Placental epithelial cell (primary cell): Measurements from ENCODE around the gene TRAK1. TPM values are rescaled to one million over a fixed set of nuclear protein-coding genes. Genes with fewer than 3 reads are reported as not detected.

Experiments
- small RNA-seq: library from RNA; depleted of rRNA; stranded (forward); fragments of <200 nt; gene quantifications from one replicate; pipeline ENCODE3, GENCODE V24; 2012
- total RNA-seq: library from RNA; depleted of rRNA; stranded (reverse); fragments of >200 nt; gene quantifications from 2 replicates; pipeline ENCODE4 v1.2.3, GENCODE V29; 2012

The TRAK1 gene, protein sequence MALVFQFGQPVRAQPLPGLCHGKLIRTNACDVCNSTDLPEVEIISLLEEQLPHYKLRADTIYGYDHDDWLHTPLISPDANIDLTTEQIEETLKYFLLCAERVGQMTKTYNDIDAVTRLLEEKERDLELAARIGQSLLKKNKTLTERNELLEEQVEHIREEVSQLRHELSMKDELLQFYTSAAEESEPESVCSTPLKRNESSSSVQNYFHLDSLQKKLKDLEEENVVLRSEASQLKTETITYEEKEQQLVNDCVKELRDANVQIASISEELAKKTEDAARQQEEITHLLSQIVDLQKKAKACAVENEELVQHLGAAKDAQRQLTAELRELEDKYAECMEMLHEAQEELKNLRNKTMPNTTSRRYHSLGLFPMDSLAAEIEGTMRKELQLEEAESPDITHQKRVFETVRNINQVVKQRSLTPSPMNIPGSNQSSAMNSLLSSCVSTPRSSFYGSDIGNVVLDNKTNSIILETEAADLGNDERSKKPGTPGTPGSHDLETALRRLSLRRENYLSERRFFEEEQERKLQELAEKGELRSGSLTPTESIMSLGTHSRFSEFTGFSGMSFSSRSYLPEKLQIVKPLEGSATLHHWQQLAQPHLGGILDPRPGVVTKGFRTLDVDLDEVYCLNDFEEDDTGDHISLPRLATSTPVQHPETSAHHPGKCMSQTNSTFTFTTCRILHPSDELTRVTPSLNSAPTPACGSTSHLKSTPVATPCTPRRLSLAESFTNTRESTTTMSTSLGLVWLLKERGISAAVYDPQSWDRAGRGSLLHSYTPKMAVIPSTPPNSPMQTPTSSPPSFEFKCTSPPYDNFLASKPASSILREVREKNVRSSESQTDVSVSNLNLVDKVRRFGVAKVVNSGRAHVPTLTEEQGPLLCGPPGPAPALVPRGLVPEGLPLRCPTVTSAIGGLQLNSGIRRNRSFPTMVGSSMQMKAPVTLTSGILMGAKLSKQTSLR
- total RNA-seq: 25.1 and 44.8 TPM in 2 replicates

GRCh38 chr3:42090973-42091731, at the start of gene TRAK1:
TSS of gene TRAK1 (plus strand) at chr3:42091357. CDS start at chr3:42091470, 113 bp downstream.

DNA sequence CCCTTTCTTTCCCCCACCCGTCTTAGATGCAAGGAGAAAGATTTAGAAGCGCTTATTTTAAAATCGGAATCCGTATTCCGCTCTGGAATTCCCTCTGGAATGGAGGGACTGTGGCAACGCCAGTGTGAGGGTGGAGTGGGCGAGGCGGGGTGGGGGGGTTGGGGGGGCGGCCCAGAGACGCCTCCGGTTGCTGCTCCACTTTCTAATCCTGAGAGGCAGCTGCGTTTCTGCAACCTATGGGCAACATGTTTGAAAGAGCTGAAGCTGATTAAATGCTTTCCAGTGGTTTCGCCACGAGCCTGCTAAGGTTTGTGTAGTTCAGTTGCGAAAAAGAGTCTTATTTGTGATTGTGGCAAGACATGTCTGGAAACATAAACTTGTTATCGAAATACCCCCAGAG, 174.9 kb downstream of the TRAK1 start, which contains the start of gene CCK:
Gene CCK (minus strand): TSS at position 101 of the 400 bp plus-strand sequence. CDS start 2,555 bp downstream, outside the sequence.

Small RNA genes lying within 50 kb of the gene (small RNA-seq; reads per million reads assigned to genes)
- not detected for gene RNU4-78P

Other genes with a start within 250 kb of the TRAK1 start
- 11.4 and 22.4 TPM in 2 replicates for gene ULK4, start 129.3 kb upstream of the TRAK1 start, total RNA-seq
- gene CCK, start 174.8 kb downstream of the TRAK1 start, total RNA-seq: 0.43 TPM in 1 of 2 replicates, not detected in the other